COLO668 (cell line): ENCODE results near the gene RNASET2.
"Not testable (repeated sequence)": the region's sequence is repeated elsewhere in the genome, so short reads cannot be mapped to it uniquely, and the experiment has no call there.

ENCODE experiments used
- DNase-seq: peaks from one replicate; lab custom pipeline; 2025; ENCODE audit not compliant: unreplicated experiment; lab: John Stamatoyannopoulos, UW

RNASET2 gene

DNA sequence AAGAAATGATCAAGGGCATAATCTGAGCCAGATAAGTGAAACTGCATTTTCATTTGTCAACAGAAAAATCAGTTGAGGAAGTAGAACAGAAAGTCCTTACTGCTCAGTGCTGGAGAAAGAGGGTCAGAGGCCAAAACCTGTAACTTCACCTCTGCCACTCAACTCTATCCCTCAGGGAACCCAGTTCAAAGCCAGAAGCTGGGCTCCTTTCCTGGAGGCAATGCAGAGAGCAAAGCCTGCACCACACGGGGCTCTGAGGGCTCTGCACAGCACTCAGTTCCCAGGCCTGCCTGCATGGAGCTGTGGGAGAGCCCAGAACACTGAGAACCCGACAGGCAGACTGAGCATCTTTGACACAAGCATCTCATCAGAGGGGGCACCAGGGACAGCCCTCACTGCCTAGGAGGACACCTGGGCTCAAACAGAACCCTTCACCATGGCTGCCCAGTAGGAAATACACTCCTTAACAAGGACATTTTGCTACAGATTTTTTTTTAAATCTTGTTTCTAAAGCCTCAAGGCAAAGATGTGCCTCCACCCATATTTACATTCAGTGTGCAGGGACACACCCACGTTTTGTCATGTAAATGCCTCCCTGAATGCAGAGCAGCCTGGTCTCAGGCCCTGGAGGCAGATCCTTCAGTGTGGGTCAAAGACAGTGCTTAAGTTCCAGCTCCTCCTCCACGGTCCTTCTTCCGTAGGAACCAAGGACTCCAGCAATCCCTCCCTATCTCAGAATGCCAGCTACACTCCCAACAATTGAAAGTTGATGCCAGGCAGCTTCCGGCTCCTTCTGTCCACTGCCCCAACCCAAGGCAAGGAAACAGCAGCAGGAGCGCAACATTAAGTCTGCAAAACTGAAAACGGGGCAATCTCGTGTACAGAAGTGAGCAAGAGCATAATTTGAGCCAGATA, 6.6 kb downstream of the RNASET2 start:
- no peak for DNase-seq

DNA sequence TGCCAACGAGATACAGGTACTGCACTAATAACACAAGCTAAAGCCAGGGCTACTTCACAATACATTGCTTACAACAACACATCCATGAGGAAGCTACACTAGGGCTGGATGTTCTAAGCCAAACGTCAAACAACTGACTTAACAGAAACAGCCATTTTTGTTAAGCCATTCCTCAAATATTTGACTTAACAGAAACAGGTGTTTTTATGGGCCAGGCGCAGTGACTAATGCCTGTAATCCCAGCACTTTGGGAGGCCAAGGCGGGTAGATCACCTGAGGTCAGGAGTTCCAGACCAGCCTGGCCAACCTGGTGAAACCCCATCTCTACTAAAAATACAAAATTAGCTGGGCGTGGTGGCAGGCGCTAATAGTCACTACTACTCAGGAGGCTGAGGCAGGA, 7.6 kb downstream of the RNASET2 start:
- DNase-seq: not testable (repeated sequence)

DNA sequence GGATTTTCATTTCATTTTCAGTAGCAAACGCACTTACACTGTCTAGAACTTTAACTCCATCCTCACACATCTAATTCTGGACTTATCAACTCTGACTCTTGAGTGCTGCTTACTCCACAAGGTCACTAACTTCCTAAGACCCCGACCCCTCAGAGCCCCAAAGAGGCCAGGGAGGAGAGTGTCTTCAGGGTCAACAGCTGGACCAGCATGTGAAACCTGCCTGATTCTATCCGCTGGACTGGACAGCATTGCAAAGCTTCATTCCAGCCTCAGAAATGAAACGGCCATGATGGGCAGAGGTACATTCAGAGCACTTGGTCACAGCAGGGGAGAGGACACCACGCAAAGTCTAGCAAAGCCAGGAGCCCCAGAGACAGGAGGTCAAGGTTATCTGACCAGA, 9.1 kb downstream of the RNASET2 start:
- DNase-seq: no peak

DNA sequence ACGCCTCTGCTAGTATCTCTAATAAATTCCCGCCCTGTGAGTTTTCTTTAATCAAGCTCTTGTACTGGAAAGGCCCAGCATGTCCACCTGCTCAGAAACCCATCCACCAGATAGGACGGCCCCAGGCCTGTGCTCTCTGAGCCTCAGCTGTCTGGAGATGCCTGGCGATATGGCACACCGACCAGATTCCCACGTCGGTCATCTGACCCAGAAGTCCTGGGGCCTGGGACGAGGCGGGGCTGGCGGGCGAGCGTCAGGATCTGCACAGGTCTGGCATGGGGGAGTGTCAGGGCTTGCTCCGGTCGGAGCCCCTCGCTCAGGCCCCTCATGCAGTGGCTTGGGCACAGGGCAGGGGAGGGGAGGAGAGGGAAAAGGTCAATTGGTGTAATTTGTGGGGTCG, 10.2 kb downstream of the RNASET2 start:
- DNase-seq: no peak

DNA sequence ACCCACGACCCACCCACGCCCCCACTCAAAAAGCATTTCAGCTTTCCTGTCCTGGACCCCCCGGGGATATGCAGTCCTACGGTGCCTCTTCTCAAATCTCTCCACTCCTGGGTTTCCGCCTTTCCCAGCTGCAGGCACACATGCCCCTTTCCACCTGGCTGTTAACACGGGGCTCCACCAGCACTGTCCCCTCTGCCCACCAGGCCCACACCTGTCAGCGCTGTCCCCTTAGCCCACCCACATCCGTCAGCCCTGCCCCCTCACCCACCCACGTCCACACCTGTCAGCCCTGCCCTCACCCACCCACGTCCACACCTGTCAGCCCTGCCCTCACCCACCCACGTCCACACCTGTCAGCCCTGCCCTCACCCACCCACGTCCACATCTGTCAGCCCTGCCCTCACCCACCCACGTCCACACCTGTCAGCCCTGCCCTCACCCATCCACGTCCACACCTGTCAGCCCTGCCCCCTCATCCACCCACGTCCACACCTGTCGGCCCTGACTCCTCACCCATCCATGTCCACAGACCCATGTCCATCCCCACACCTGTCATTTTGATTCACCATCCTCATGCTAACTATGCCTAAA, 11.6 kb downstream of the RNASET2 start:
- no peak for DNase-seq

DNA sequence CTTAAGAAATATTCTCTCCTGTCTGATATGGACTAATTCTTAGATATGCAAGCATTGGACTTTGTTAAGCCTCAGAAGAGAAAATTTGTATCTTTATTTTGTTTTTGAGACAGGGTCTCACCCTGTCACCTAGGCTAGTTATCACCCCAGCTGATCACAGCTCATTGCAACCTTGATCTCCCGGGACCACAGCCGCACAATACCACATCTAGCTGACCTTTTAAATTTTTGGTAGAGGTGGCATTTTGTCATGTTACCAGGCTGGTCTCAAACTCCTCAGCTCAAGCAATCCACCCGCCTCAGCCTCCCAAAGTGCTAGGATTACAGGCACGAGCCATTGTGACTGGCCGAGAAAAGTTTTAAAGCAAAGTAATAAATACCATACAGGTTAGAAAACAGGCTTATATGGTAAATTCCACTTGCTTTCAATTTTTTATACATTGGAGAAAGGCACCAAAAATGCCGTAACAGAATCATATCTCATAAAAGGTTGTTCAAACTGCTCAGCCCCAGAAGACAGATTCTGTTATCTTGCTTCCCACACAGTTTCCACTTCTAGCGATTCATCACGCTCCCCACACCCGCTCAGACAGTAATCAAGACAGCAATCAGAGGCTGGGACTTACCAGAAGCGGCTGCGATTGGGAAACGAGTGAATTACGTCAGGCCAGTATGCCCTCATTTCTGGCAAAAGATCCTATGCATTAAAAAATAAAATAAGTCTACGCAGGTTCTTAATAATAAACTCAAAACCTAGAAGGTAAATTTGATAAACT, 13.8 kb downstream of the RNASET2 start:
- DNase-seq: no peak

DNA sequence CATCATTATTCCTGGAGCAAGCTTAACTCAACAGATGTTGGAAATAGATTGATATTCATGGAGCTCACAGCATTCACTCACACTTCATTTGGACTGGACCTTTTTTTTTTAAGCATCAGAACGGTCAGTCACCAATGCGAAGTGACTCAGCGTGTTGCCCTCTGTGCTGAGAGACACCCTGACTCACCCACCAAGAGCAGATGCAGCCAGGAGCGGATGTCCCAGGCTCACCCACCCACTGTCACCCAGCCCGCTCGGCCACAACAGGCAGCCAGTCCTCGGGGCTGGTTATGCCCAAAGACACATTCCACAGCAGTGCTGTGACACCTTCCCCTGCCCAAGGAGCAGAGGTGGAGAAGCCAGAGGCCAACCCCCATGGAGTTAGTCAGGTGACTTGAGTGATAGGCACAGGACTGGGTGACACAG, 15.7 kb downstream of the RNASET2 start:
- no peak for DNase-seq

DNA sequence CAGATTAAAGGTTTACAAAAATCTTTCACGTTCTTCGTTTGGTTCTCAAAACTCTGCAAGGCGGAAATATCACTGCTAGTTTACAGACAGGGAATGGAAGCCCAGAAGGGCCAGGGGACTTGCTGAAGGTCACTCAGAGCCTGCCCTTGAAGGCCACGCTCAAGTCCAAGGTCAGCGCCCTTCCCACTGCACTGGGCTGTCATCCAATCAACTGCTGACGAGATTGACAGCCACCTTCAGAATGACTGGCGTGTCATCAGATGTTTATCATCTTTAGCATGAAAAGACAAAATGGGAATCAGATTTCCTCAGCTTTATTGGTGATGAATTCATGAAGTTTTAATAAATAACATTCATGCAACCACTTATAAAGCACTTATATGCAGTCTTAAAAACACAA, 16.5 kb downstream of the RNASET2 start:
- DNase-seq: no peak

DNA sequence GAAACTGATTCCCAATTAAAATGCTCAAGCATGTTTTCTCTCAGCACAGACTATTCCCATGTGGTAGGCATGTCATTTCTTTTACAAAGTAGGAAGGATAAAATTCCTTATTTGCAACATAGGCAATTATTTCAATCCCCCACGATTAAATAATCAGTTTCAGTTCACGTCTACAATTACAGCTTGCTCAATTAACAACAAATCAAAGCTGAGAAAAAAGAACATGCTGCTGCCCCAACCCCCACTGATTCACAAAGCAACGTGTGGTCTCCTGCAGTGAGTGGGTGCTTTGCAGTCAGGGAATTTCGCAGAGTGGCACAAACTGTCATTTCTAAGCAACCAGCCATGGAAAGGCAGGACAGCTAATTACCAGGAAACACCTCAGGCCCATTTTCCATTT, 17.0 kb downstream of the RNASET2 start:
- no peak for DNase-seq

DNA sequence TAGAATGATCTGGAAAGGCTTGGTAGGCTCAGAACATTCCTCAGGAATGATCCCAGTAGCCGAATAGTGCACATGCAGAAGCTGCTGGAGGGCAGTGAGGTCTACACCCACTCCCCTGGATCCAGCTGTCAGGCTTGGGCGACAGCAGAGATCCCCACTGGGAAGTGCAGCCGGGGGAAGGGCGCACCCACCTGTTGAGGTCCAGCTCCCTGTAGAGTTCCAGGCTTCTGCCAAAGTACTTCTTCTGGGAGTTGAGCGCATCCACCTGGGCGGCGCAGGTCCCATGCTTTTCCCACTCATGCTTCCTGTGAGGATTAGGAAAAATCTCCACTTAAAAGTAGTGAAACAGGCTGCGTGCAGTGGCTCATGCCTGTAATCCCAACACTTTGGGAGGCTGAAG, 17.6 kb downstream of the RNASET2 start:
- no peak for DNase-seq

DNA sequence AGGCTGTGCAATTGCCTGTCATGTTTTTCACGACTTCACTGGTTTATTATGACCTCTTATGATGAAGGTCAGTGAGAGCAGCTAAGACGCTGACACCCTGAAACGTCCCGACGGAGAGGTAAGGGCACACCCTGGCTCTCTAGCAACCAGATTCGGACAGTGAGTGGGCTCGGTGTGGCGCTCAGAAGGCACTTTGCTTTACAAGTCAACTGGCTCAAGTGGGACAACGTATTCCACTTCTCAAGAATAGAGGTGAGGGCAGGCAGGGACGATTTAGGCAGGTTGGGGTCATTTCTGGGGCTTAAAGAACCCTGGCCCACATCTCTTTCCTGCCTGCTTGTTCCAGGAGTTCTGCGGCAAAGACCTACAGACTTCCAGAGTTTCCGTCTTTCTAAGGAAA, 18.2 kb downstream of the RNASET2 start:
- no peak for DNase-seq

DNA sequence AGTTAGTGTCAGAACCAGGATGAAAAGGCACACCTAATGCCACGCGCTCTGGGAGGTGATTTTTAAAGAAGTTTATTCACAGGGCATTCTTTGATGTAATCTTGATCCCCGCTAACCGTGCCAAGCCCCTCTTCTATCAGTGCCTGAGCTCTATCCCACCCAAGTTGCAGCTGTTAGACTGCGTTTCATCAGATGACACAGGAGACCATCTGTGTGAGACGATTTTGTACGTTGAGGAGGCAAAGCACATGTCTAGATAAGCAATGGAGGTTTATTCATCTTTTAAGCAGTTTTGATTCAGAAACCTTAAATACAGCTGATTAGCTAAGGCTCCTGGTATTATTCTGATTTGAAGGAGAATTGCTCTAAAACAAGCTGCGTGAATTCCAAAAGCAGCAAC, 18.6 kb downstream of the RNASET2 start:
- DNase-seq: no peak

DNA sequence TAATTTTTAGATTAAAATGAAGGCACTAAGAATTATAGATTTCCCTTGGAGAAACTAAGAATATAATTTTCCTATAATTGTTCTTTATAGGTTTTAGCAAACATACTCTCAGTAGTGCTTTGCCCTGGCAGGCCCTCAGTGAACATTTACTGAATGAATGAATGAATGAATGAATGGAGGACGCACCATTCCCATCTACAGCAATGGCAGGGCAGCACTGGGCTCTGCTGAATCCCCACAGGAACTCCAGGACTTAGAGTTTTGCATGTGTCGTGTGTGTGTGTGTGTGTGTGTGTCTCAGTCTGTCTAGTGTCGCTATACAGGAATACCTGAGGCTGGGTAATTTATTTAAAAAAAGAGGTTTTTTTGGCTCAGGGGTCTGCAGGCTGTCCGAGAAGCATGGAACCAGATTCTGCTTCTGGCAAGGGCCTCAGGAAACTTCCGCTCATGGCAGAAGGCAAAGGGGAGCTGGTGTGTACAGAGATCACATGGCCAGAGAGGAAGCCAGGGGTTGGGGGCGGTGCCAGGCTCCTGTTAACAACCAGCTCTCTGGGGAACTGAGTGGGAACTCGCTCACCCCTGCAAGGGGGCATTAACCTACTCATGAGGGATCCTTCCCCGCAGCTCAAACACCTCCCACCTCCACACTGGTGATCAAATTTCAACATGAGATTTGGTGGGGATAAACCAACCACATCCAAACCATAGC, 20.1 kb downstream of the RNASET2 start:
- no peak for DNase-seq

DNA sequence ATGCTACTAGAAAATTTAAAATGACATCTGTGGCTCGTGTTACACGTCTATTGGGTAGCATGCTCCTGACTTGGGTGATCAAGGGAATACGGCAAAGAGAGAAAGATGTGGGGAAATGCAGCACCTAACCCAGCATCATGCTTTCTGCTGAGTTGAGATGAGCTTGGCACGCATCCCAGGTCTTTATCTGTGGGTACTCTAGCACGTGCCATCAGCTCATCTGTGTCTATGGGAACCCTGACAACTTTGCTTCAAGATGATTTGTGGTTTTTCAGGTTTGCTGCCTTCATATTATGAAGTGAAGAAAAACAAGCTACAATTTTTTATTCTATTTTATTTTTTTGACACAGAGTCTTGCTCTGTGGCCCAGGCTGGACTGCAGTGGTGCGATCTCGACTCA, 21.0 kb downstream of the RNASET2 start:
- no peak for DNase-seq

DNA sequence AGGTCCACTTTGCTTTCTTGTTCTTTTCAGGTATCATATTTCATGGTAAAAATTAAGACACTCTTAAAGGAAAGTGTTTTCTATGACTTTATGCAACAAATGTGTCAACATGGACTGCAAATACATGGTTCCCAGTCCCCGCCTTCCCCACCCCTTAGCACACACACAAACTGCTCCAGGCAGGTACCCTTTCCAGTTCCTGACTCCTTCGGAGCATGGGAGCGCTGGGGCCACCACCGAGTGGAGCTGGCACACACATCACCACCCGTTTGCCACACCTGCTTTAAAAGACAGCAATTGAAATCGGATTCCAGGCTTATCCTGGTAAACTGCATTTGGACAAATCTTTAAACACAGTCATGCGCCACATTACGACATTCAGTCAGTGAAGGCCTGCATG, 22.2 kb downstream of the RNASET2 start:
- no peak for DNase-seq

DNA sequence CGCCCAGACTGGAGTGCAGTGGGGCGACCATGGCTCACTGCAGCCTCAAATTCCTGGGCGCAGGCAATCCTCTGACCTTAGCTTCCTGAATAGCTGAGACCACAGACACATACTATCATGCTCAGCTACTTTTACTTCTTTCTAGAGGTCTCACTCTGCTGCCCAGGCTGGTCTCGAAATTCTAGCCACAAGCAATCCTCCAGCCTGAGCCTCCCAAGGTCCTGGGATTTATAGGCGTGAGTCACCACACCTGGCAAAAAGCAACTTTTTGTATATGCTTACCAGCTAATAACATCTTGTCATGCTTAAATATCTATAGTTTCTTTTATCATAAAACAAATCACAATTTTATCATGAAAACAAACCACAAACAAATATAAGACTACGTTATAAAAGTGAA, 23.0 kb downstream of the RNASET2 start:
- DNase-seq: no peak

DNA sequence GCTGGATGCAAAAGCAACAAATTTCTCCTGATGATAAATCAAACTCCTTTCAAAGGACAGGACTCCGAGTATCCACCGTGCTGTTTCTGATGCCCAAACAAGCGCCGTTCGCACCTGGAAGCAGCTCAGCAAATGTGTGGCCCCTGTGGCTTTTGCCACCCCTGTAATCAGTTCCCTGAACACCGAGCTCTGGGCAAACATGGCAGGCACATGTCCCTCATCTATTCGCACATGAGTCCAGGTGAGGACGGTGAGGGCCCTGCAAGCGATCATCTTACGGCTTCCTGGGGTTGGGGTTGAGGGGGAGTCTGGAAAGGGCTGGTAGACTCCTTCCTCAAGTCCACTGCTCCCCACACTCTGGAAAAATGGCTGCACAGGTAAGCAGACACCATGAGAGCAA, 23.7 kb downstream of the RNASET2 start:
- DNase-seq: no peak

DNA sequence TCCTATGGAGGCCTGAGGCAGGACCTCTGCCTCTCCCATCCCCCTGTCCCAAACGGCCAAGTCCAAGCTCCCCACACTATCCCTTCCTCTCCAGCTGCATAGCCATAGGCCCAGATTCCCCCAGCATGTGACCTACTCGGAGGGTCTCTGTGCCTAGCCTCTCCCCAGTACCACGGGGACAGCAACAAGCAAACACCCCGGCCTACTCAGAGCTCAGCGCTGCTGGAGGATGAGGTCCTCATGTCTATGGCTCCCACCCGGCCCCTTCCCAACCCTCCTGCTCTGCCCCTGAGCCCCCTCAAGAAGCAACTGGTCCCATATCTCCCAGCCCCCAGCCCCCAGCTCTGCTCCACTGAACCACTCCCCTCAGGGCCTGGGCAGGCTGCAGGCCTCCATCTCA, 24.2 kb downstream of the RNASET2 start:
- DNase-seq: no peak

DNA sequence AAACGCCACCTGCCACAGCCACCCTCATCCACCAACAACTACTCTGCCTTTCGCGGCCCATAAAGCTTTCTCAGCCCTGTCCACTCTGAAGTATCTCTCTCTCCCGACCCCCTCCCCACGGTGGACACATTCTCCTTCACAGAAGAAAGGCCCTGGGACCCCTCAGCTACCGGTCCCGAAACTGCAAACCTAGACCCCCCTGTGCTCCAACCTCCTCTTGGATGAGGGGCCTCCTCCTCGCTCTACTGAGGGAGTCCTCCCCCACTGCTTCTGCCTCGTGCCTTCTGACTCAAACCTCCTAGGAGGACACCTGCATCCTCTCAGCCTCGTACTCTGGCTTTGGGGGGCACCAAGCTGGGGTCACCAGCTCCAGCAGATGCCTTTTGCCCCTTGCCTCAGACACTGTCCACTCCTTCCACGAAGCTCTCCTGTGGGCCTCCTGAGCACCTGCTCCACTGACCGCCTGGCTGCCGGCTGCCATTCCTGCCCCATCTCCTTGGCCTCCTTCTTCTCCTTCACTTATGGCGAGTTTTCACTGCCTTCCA, 24.9 kb downstream of the RNASET2 start:
- no peak for DNase-seq

DNA sequence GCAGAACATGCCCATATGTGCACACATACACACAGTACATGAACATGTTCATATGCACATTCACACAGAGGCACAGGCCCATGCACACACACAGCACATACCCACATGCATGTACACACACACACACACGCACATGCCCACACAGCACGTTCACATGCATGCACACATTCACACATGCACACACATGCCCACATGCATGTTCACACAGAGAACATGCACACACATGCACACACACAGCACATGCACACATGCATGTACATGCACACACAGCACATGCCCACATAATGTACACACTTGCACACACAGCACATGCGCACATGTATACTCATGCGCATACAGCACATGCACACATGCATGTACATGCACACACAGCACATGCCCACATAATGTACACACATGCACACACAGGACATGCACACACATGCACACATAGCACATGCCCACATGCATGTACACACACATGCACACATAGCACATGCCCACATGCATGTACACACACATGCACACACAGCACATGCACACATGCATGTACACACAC, 25.9 kb downstream of the RNASET2 start:
- no peak for DNase-seq
